Measurements from ENCODE around the gene BRD7.

The BRD7 gene
- long read RNA-seq, donor 1, full-length matches to known transcripts: 4 of 41 reads
- long read RNA-seq, donor 1, partial matches to known transcripts: 37 of 41 reads
- long read RNA-seq, donor 1, other reads (novel, unspliced or antisense): 0 of 41 reads
- long read RNA-seq, donor 2, full-length matches to known transcripts: 2 of 24 reads
- long read RNA-seq, donor 2, partial matches to known transcripts: 22 of 24 reads
- long read RNA-seq, donor 2, other reads (novel, unspliced or antisense): 0 of 24 reads
- long read RNA-seq, donor 3, full-length matches to known transcripts: 2 of 18 reads
- long read RNA-seq, donor 3, partial matches to known transcripts: 16 of 18 reads
- long read RNA-seq, donor 3, other reads (novel, unspliced or antisense): 0 of 18 reads
- long read RNA-seq, donor 4, full-length matches to known transcripts: 3 of 30 reads
- long read RNA-seq, donor 4, partial matches to known transcripts: 27 of 30 reads
- long read RNA-seq, donor 4, other reads (novel, unspliced or antisense): 0 of 30 reads
- long read RNA-seq, donor 5, full-length matches to known transcripts: 10 of 34 reads
- long read RNA-seq, donor 5, partial matches to known transcripts: 24 of 34 reads
- long read RNA-seq, donor 5, other reads (novel, unspliced or antisense): 0 of 34 reads
- long read RNA-seq, donor 6, full-length matches to known transcripts: 4 of 49 reads
- long read RNA-seq, donor 6, partial matches to known transcripts: 45 of 49 reads
- long read RNA-seq, donor 6, other reads (novel, unspliced or antisense): 0 of 49 reads
- long read RNA-seq, donor 7: 0 reads
- long read RNA-seq, donor 8, full-length matches to known transcripts: 7 of 51 reads
- long read RNA-seq, donor 8, partial matches to known transcripts: 44 of 51 reads
- long read RNA-seq, donor 8, other reads (novel, unspliced or antisense): 0 of 51 reads

DNA sequence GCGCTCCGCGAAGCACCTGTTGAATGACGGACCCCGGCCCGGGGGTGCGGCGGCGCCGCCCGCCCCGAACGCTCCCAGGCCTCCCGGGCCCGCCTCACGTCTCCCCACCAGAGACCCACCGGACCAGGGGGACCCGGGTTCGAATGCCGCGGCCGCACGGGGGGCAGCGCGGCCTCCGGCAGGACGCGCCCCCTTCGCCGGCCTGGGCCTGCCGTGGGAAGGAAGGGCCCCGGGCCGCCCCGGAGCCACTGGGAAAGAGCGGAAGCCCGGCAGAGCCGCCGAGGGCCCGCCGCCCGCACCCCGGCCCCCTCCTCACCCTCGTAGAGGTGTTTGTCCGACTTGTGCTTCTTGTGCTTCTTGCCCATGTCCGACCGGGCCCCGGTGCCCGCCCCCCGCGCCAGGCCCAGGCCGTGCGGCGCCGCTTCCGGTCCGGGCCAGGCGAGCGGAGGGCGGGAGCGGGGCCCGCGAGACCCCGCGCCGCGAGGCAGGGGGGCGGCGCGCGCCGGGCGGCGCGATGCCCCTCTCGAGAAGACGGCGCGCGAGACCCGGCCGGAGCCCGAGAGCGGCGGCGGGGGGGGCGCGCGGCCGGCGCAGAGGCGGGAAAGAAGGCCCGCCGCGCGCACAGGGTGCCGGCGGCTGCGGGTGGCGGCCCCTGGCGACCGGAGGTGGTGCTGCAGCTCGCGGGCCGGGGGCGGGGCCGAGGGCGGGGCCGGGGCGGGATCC, at the start of gene BRD7:
BRD7 (minus strand) TSS at position 579 of the 723 bp plus-strand sequence; CDS start at position 365, 214 bp downstream.
- DNase-seq: peak; percentile 82

DNA sequence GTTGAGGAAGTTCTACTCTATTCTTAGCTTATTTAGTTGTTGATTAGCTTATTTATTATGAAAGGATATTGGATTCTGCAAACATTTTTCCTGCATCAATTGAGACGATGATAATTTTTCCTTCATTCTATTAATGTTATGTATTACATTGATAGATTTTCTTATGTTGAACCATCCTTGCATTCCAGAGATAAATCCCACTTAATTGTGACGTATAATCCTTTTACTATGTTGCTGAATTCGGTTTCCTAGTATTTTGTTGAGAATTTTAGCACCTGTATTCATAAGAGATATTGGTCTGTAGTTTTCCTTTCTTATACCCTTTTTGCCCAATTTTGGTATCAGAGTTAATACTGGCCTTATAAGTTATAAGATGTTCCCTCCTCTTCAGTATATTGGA, 47.6 kb upstream of the BRD7 start:
- DNase-seq: no peak

DNA sequence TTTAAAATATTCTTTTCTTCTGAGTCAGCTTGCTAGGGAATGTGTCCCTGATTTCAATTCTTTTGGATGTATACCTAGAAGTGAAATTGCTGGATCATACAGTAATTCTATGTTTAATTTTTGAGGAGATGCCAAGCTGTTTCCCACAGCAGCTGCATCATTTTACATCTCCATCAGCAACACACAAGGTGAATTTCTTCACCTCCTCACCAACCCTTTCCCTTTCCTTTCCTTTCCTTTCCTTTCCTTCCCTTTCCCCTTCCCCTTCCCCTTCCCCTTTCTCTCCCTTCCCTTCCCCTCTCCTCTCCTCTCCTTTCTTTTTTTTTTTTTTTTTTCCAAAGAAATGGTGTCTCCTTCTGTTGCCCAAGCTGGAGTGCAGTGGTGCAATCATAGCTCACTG, 45.4 kb upstream of the BRD7 start:
- DNase-seq: no peak

DNA sequence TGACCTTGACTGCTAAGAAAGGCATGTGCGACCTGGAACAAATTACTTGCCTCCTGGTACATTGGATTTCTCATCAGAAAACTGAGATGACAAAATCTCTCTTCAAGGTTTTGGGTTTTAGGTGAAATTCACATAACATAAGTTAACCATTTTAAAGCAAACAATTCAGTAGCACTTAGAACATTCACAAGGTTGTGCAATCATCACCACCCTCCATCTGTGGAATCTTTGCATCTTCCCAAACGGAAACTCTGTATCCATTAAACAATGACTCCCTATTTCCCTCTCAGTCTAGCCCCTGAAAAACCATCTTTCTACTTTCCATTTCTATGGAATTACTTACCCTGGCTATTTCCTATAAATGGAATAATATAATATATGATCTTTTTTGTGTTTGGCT, 42.2 kb upstream of the BRD7 start:
- DNase-seq: no peak

DNA sequence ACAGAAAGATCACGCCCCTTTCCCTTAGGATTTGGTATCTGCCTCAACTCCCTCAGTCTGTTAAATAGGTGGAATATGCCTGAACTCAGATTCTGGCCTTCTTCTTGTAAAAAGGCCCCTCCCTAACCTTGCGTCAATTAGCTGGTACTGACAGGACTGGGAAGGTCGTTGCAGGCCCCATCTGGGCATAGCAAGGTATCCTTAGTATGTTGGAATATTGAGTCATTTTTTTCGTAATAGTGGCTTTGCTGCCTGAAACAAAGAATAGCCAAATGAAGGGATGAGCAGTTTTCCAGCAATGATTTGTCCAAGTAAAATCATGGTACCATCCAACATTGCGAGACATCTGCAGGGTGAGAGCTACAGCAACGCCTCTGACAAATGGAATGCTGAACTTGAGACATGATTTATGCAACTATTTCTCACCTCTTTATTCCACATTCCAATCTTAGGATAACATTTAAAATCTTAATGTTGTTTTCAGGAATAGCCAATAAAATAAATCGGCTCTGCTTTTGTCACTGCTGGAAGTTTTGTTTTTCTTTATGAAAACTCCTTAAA, 39.3 kb upstream of the BRD7 start:
- no peak for DNase-seq

DNA sequence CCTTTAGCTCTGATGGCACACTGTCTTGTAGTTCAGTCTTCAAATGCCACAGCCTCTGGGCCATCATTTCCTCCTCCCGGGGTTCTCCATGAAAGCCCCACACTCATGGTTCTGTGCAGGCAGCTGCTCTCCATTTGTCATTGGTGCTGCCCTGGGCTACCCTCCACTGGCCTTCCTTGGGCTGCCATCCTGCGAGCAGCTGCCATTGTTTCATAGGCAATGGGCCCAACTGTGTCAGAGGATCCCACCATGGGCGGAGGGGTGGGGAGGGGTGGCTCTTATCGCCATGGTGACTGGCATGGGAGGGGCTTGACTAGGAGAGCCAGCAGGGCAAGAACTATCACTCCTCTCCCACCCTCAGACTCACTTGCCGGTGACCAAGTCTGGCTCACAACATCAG, 38.6 kb upstream of the BRD7 start:
- no peak for DNase-seq

DNA sequence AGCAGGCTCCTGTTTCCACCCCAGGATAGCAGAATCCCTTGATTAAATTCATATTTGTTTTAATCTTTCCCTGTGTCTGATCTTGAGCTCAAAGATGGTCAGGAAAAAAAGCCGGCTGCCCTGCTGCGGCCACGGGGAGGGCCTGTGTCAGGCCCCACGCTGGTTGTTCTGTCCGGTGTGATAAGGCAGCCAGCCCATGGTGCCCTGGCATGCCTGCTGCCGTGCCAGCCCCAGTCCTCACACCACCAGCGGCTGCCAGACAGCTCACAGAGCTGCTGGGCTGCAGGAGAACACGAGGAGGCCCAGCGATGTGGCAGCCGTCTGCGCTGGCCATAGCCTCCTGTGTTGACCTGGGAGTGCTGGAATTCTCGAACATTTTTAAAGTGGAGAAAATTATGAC, 34.7 kb upstream of the BRD7 start:
- DNase-seq: no peak

DNA sequence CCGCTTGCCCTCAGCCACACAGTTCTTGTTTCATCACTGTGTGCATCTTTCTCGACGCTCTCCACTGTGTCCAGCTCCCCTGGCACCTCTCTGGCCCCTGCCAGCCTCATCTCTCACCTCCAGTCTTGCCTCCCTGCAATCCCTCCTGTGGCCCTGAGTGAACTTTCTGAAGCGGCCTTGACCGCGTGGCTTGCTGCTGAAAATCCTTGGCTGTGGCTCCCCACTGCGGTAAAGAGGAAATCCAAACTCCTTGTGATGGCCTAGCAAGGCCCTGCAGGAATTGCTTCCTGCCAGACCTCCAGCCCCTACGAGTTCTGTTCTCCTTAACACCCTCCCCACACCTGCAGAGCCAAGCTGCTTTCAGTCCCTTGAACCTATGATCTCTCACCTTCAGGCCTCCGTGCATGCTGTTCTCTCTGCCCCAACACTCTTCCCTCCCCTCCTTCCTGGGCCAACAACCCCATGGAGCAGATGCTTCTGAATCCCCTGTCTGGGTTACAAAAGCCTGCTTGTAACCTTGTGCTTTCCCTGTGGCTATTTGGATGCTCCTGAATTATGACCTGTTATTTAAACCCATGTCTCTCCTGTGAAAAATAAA, 33.6 kb upstream of the BRD7 start:
- DNase-seq: no peak

DNA sequence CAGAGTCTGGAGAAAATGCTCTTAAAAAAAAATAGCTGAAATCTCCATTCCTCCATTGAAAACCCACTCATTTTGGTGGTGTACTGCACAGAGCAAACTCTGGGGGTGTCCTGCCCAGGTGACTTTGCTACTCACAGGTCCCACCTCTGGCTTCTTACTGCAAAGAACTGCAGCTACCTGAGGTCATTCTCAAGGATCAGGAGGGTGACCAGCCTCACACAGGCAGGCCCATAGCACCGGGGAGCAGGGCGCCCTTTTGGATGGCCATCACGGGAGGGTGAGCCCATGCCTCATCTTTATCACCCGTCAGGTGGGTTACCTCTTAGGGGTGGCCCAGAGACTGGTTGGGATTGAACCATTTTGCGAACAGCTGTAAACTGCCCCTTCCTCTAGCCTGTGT, 32.6 kb upstream of the BRD7 start:
- no peak for DNase-seq

DNA sequence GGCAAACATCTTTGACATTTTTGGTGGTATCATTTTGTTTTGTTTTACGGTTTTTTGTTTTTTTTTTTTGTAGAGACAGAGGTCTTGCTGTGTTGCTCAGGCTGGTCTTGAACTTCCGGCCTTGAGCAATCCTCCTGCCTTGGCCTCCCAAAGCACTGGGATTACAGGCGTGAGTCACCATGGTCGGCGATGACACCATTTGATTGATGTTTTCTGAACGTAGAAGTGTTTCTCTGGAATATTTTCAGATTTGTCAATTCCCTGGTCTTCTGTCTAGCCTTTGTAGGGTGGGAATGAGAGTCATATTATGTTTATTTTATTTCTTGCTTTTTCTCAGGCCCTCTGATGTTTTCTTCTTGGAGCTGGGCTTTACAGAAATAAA, 32.2 kb upstream of the BRD7 start:
- no peak for DNase-seq

DNA sequence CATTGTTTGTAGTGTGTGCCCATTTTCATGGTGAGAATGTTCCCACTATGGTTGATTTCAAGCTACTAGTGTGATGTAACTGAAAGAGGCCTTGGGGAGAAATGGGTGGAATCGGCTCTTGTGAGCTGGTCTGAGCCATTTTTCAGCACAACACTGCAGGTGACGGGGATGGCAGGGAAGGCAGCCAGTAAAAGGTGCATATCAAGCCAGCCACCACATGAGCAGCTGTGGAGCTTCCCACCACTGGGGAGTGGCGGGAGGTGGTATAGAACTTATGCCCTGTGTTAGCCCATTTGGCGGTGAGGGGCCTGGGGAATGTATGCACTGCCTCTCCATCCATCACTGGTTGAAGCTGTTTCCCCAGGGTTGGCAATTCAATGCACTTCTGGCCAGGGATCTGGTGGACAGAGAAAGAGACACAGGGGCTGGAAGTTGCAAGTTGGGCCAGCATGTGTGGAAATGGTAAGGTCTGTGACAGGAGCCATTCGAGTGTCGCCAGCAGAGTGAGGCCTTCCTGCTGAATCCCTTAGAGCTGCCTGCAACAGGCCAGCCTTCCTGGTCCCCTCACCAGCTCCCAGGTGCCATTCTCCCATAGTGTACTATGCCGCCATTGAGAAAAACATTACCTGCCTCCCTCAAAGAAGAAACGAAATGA, 31.7 kb upstream of the BRD7 start:
- DNase-seq: no peak

DNA sequence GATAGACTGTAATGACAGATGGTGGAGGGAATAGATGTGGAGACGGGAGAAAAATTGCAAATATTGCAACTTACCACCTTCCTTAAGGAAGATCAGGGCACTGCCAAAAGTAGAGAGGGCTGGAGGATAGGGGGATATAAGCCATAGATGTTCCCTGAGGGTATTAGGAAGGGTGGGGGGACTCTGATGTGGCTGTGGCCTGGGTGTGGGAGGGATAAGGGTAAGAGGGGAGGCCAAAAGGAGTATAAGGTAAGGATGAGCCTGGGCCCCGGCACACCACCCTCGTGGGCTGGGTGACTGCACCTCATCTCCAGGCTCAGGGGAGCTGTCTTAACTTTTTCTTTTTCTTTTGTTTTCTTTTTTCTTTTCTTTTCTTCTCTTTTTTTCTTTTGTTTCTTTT, 30.6 kb upstream of the BRD7 start:
- DNase-seq: no peak

DNA sequence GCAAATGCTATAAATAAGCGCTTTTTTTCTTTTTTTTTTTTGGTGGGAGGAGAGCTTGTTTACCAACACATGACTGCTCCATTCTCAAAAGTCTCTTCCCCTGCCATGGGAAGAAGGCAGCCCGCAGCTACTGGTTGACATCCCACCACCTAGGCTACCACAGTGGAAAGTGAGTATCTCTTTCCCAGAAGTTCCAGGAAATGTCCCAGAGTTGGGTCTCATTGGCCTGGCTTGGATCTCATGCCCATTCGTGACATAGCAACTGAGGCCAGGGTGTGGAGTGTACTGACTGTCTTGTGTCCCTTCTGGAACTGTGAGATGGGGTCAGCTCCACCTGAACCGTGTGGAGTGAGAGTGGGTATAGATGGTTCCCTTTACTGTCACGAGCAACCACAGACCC, 29.5 kb upstream of the BRD7 start:
- no peak for DNase-seq

DNA sequence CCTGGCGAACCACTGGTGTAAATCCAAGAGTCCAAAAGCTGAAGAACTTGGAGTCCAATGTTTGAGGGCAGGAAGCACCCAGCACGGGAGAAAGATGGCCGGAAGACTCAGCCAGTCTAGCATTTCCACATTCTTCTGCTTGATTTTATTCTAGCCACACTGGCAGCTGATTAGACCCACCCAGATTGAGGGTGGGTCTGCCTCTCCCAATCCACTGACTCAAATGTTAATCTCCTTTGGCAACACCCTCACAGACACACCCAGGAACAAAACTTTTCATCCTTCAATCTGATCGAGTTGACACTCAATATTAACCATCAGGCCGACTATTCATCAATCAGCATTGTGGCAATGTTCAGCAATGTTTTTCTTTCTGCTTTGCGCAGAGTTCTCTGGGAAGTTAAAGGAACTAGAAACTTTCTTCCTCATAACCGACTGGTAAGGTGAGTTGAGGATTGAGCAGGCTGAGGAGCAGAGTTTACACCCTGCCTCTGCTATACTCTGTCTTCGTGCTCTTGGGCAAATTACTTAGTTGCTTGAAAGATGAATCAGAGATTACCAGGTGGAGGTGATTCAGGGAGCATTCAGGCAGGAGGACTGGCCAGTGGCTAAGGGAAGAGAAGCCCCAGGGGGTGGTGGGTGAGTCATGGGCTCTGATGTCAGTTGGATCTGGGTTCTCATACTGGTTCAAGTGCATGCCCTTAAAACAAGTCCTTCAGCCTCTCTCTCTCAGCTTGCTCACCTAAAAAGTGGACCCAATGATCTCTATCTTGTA, 28.2 kb upstream of the BRD7 start:
- no peak for DNase-seq

DNA sequence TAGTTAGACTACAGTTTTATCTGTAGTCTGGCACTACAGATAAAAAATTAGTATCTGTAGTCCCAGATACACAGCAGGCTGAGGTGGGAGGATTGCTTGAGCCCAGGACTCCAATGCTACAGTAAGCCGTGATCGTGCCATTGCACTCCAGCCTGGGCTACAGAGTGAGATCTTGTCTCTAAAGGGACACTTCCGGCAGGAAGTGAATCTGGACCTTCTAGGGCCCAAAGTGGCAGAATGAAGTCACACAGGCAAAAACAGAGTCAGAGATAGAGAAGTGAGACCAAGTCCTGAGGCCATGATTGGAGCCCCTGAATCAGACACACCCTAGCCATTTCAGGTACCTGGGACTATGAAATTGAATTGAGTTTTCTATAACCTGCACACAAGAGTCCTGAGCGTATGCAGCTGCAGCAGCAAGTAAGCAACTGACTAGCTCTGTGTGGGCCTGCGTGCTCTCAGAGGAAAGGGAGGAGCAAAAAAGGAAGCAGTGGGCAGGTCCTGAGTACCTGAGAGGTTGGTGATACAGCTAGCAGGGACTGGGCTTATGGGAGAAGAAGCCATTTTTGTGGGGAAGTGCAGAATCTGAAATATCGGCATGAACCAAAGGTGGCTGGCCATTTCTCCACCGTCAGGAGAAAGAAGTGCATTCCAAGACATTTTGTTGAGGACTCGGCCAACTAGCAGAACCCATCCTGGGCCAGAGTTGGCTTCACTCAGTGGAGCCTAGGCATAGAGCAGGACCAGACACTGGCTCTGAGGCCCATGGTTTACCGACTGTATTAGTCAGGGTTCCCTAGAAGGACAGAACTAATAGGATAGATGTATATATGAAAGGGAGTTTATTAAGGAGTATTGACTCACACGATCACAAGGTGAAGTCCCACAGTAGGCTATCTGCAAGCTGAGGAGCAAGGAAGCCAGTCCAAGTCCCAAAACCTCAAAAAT, 27.2 kb upstream of the BRD7 start:
- no peak for DNase-seq

DNA sequence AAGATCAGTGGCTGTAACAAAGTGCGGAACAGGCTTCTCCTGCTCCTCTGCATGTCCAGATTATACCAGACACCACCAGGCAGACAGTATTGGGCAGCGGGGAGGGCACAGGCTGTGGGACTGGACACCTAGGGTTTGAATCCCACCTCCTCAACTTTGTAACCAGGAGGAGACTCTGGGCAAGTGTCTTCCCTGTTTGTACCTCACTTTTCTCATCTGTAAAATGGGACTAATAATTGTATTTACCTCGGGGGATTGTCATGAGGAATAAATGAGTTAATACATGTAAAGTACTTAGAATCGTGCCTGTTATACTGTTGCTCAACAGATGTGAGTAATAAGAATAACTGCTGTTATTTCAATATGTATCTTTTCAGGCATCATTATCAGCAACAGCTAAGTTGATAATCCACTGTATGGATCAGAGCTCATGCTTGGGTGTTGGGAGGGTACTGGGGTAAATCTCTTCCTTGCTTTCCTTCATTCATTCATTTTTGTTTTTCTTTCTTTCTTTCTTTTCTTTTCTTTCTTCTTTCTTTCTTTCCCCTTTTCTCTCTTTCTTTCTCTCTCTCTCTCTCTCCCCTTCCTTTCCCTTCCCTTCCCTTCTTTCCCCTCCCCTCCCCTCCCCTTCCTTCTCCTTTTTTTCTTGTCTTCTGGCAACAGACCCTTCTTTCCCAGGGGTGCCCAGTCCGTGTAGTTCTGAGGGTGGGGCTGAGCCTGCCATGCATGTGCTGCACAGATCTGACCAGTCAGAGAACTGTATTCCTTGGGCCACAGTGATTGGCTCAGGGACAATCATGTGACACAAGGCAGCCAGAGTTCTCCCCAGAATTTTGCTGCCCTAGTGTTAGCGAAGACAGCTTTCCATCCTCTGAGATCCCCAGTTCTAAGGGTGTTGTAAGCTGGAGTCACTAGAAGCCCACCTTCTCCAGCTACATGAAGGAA, 25.3 kb upstream of the BRD7 start:
- DNase-seq: no peak

DNA sequence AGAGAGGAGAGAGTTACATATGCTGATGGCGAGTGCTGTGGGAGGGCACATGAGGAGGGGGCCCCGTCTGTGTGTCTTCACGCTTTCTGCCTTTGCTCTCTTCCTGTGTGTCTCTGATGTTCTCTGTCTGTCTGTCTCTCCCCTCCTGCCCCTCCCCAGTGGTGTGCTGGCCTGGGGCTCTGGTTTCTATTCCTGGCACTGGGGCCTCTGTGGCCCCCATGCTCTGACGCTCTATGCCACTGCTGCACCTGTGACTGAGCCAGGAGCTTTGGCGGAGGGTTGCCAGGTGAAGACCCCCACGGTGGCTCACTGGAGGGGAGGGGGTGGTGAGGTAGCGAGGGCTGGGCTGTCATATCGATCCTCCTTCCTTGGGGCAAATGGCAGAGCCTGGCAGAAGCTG, 24.6 kb upstream of the BRD7 start:
- no peak for DNase-seq

Measured in right kidney (tissue), 9 donors.